Activated CD4-positive, CD25-positive, alpha-beta regulatory T cell treated with anti-CD3 and anti-CD28 coated beads, Interleukin-2, amount 50 U/mL, for 24 hours (primary cell): Measurements from ENCODE around the gene TNFAIP1.

ENCODE experiments used
- ATAC-seq, 2 donors: fragments of 150-1000 bp; cut with Tn5 transposase; one replicate each; pipeline ENCODE4 v1.10.0; 2021; ENCODE audit warnings: mild to moderate bottlenecking in 1 of 2, moderate library complexity in 1 of 2

TNFAIP1 gene

GRCh38 chr17:28346746-28347246, 11.2 kb downstream of the TNFAIP1 start:
- ATAC-seq = no peak

DNA sequence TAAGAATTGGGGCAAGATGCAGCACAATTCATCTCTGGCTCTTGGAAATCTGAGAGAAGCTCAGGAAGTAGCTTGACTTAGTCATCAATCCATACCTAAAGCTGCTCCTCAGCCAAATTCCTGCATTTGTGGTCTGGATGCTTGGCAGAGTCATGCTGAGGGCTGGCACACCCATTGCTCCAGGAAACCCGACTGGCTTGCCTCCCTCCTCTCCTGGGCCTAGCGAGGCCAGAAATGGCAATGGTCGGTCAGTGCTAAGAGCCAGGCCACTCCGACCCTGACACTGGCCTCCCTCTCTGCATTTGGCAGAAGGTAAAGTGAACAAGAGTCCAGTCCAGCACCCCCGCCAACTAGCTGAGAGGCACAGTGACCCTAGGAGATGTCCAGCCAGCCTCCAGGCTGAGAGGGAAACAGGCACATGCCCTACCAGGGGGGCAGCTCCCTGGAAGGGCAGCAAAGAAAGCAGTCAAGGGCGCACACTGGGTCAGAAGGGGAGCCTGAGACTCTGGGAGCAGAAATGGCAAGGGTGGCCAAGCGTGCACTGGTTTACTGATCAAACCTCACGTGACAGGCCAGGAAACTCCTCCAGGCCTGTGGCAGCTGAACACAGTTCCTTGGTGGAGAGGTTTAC, 11.8 kb downstream of the TNFAIP1 start:
- no peak for ATAC-seq

GRCh38 chr17:28348979-28349378, 13.4 kb downstream of the TNFAIP1 start:
- no peak for ATAC-seq

GRCh38 chr17:28350271-28350670, 14.7 kb downstream of the TNFAIP1 start:
- ATAC-seq = no peak

- peak; percentile 99 for ATAC-seq
Measured at GRCh38 chr17:28357061-28357900, 21.7 kb downstream of the TNFAIP1 start, which contains the start of gene POLDIP2. Gene POLDIP2 (minus strand): TSS chr17:28357527. CDS start chr17:28357448, 79 bp downstream.

GRCh38 chr17:28357901-28358197, 22.3 kb downstream of the TNFAIP1 start:
- ATAC-seq = no peak

DNA sequence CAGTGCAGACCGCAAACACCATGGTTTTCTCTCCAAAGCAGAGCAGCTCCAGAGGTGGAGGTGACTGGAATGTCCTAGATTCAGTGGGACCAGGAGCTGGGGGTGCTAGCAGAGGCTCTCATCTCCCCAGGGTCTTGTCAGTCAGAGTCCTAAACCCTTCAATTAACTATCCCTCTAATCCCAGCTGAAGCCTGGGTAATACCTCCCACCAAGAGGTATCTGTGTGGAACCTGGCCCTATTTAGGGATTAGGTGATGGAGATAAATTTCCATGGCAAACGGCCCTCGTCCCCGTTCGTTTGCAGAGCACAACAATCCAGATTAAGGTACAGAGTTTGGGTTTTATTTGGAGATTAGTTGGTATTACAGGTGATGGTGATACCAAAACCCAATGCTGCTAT, 27.6 kb downstream of the TNFAIP1 start:
- ATAC-seq = no peak

DNA sequence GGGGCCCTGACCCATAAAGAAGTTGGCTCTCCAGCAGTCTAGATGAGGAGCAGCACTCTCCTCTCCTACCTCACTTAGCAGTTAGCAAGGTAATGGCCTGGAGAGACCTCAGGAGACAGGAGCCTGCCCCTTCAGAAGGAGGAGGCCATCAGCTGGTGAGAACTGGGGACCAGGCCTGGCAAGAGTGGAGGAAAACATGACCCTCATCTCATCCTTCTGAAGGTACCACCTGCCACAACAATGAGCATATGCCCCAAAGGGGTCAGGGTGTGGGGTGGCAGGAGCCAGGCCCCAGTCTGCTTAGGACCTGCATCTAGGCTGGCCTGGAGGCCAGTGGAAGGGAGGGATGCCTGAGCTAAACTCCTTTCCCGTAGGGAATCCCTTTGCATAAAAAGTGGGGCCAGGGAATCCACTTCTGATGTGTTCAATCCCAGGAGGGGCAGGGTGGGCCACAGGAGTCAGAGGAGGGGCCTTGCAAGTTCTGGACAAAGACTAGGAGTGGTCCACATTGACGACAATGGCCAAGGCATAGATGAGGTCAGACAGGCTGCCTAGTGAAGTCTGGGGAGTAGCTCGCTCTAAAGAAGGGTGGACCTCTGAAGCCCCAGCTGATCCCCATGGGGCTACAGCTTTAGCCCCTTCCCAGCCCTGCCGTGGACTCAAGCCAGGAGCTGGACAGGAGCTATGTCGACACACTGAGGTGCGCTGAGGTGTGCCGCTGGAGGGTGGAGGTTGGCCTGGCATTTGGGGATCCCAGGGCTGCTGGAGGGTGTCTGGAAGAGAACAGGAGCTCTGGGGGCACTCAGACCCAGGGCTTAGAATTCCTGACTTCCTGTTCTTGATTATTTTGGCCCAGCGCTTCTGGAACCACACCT, 28.5 kb downstream of the TNFAIP1 start:
- no peak for ATAC-seq

DNA sequence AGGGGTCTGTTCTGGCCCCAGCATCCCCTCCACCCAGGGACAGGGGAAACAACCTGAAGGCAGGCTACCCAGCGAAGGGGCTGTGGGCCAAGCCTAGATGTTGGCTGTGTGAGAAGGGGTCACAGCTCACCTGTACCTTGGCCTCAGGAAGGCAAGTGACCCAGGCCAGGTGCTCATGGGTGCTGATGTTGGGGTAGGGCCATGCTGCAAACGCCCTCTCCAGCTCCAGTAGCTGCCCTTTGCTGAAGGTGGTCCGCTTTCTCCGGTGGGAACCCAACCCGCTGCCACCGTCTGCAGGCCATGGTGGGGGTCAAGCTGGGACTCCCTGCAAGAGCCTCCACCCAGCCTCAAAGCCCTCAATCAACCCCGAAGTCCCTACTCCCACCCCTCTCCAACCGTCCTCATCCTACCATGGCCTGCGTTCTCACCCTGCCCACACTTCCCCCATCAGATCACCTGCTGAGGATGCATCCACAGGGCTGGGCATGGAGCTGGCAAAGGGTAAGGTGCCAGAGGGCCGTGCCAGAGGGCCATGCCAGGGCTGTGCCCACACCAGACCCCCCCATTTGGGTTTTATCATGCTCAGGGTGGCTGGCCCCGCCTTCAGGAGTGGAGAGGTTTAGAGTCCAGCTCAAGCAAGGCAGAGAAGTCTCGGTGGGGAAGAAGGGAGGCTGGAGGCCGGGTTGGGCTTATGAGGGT, 29.3 kb downstream of the TNFAIP1 start, which contains the start of gene SEBOX:
Gene SEBOX, minus strand, starts transcription at position 535 of the 699 bp plus-strand sequence. Its CDS starts 48 bp downstream, at position 487.
- ATAC-seq = no peak

DNA sequence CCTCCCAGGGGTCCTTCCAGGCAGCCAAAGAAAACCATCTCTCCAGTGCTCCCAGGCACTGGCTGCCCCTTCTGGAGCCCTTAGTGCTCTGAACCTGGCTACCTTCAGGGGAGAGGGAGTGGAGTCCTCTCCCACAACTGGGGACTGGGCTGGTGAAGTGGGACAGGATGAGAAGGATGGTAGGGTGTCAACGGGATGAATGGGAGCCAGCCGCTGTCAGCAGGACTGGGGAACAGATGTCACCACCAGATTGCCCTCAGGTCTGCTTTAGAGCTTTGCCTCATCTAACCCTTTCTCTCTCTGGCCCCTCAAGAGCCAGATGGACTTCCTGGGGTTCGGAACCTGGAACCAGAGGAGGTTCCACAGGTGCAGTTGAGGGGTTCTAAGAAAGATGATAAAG, 29.9 kb downstream of the TNFAIP1 start:
- no peak for ATAC-seq

DNA sequence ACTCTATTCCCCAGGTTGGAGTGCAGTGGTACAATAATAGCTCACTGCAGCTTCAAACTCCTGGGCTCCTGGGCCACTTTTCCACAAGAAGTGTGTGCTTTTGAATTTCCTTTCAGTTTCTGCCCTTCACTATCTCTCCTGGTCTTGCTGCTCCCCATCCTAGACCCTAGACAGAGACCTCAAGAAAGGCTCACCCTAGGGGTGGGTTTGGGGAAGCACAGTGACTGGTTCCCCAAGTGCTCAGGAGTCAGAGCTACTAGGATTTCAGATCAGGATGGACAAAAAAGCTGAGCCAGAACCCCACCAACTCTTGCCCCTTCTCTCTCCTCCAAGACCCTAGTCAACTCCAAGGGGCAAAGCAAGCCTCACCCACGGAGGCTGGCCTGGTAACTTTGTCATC, 31.0 kb downstream of the TNFAIP1 start:
- no peak for ATAC-seq

DNA sequence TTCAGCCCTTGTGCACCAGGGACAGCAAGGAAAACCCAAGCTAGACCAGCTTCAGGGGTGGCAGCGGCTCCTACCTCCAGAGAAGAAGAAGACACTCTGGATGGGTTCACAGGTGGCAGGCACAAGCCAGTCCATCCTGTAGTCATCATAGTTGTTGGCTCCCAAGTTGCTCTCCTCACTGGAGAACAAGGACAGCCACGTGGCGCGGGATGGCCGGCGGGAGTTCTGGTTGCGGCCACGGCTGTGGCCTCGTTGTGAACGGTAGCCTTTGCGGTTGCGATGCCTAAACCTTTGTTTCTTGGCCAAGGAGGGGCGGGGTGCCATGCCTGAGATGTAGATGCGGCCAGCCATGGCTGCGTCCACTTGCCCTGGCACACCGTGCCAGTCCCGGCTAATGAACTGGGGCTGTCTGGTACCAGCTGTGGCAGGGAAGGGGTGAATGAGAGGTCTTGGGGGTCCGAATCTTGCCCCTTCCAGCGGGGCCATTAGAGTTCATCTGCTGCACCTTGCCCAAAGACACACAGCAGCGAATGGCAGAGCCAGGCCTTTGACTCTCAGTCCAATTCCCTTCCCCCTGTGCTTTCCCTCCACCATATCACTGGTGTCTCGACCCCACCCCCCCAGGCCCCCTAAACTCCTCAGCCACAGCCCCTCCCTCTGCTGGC, 32.2 kb downstream of the TNFAIP1 start:
- ATAC-seq = no peak

DNA sequence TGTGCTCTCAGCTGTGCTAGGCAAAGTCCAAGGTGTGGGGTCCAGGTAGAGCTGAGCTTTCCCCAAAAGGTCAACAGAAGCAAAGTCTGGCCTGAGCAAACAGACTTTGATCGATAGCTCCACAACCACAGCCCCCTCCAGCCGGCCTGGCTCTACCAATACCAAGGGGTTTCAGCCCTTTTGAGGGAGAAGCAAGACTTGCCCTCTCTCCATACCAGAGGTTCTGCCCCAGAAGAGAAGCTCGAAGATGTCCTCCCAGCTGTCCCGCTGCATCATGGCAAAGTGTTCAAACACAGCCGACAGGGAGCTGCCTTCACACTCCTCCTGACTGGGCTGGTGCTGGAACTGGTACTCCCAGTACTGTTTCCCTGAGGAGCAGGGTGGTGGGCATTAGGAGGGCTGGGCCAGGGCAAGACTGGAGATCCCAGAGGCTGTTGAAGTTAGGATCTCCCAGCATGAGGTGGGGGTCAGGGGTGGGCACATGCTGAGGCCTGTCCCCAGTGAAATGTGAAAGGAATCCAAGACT, 32.8 kb downstream of the TNFAIP1 start:
- no peak for ATAC-seq

DNA sequence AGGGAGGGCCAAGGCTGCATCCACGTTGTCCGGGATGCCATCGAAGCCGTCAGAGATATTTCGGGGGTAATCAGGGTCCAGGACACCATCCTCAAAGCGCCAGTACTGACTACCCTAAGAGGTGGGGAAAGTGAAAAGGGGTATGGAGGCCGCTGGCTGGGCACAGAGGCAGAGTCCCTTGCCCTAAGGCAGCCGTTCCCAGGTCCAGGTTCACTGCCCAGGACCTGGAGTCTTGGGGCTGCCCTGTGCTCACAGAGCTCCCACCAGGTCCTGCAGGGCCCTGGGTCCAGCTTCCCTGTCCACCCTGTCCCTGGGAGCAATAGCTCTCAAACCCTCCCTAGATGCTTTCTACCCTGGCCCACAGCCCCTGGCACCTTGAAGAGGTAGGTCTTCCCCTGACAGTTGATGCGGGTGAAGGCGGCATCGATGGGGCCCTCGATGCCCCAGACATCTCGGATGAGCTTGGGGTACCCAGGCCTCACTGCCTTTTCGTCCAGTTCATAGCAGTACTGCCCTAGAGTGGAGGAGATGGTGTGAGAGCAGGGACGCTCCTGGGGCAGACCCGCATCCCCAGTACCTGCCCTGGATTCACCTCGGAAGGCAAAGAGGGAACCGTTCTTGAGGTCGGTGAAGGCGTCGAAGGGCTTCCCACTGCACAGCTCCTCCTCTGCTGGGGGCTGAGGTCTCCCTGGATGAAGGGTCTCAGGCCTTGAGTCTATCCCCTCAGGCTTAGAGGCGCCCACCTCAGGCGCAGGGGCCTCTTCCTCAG, 33.5 kb downstream of the TNFAIP1 start:
- ATAC-seq = no peak

DNA sequence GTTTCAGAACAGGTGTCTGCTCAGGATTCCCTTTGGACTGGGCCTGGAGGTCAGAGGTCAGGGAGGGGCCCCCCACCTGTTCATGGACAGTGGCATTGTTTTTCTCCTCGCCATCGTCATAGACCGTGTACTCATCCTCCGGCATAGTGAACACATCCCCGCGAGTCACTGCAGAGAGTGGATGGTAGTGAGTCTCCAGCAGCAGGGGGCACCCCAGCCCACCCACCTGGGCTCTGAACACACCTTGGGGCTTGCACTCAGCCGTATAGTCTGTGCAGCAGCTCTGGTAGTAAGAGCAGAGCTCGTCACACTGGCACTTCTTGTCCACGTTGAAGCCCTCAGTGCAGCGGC, 34.1 kb downstream of the TNFAIP1 start:
- ATAC-seq = no peak

DNA sequence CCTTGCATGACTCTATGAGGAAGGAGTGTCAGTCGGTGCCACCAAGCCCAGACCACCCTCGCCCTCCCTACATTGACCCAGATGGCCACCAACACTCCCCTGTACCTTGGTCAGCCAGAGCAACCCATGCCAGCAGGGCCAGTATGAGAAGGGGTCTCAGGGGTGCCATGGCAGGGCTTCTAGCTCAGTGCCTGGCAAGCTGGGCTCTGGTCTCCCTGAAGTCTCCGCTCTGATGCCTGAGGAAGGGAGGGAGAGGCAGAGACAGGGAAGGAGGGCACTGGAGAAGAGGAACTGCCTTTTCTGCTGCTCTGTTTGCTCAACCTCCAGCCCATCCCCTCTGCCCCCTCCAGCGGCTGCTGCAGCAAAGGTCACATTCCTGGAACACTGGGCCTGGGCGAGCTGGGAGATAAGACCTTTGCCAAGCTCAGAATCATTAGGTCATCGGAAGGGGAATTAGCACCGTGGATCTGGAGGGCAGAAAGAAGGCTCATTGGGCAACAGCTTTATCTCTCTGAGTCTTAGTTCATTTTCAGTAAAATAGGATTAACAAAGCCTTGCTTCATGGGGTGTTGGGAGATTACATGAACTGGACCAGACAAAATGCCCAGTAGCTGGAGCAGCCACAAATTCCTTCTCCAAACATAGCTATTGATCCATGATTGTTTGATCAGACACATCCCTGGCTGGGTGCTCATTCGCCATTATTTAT, 34.6 kb downstream of the TNFAIP1 start, which contains the start of gene VTN:
Gene VTN, minus strand, starts transcription at position 273 of the 709 bp plus-strand sequence. Its CDS starts 104 bp downstream, at position 169.
- ATAC-seq = no peak

DNA sequence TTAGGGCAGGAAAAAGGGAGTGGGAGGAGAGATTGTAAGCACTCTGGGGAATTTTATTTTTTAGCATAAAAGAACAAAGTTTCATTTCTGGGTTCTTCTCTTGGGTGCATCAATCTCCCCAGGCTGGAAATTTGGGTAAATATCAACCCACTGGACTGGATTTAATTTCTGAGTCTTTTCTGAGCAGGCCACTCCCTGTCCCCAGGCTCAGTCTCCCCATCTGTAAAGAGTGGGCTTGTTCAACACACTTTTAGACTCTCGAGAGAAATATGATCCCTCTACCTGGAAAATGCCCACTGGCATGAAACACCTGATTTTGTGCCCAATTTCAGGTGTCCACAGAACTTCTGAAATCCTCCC, 35.2 kb downstream of the TNFAIP1 start:
- no peak for ATAC-seq

GRCh38 chr17:28371245-28372202, 36.0 kb downstream of the TNFAIP1 start, which contains the start of gene SARM1:
Gene SARM1 (plus strand): TSS chr17:28371694. CDS start chr17:28372033, 339 bp downstream.
- peak; percentile 90 to 92 for ATAC-seq
